Mesodermal cell (in vitro differentiated cells): Measurements from ENCODE around the gene ANO3.

Experiments used
- H3K27ac ChIP-seq: 2 replicates; pipeline ENCODE4 v1.7.0; 2013; ENCODE audit warnings: mild to moderate bottlenecking, low read depth, low read length, moderate library complexity; ENCODE audit not compliant: severe bottlenecking
- H3K36me3 ChIP-seq: 2 replicates; pipeline ENCODE4 v1.7.1; 2013; ENCODE audit warnings: mild to moderate bottlenecking, low read length, moderate library complexity; ENCODE audit not compliant: control insufficient read depth, insufficient read depth
- H3K4me1 ChIP-seq: one replicate; pipeline ENCODE4 v1.7.1; 2013; ENCODE audit warnings: mild to moderate bottlenecking, low read length; ENCODE audit not compliant: insufficient read depth, control insufficient read depth, poor library complexity, severe bottlenecking
- H3K4me3 ChIP-seq: 2 replicates; pipeline ENCODE4 v1.7.0; 2013; ENCODE audit warnings: low read length, control low read depth, mild to moderate bottlenecking; ENCODE audit not compliant: insufficient read depth, poor library complexity, severe bottlenecking; ENCODE audit errors: extremely low read depth
- H3K9me3 ChIP-seq: 2 replicates; pipeline ENCODE4 v1.7.1; 2013; ENCODE audit warnings: mild to moderate bottlenecking, low read length, moderate library complexity; ENCODE audit not compliant: control insufficient read depth
- WGBS, 2 experiments: methylation state at CpG; one replicate each; pipeline ENCODE4 v1.1.5; 2013; ENCODE audit warnings: missing lambda C conversion rate in 2 of 2; ENCODE audit not compliant: insufficient coverage in 2 of 2; 5-methylcytosine and 5-hydroxymethylcytosine counted together

The ANO3 gene

GRCh38 chr11:26665036-26665435 lies 333.1 kb downstream of the ANO3 start:
- H3K9me3 ChIP-seq = no peaks in the 10 kb centered on the region
- WGBS, 2 experiments = no CpG with 5 or more reads among the region's 2 CpGs
- no peaks in the 10 kb centered on the region for H3K4me1 ChIP-seq
- no peak overlapping the region for H3K4me3 ChIP-seq
- H3K36me3 ChIP-seq = no peaks in the 10 kb centered on the region
- H3K27ac ChIP-seq = no peak overlapping the region

- Histone ChIP-seq H3K36me3 (no peaks in the 10 kb centered on the region), H3K27ac (no peak overlapping the region), H3K4me3 (no peak overlapping the region), H3K9me3 (no peaks in the 10 kb centered on the region), H3K4me1 (no peaks in the 10 kb centered on the region)
- no CpG with 5 or more reads among the region's 1 CpG for WGBS, 2 experiments
These were observed 334.0 kb downstream of the ANO3 start for GRCh38 chr11:26665946-26666345.

GRCh38 chr11:26675233-26675928 lies 343.5 kb downstream of the ANO3 start:
- Histone ChIP-seq H3K4me1 (no peaks in the 10 kb centered on the region), H3K27ac (no peak overlapping the region), H3K4me3 (no peak overlapping the region), H3K9me3 (no peaks in the 10 kb centered on the region), H3K36me3 (no peaks in the 10 kb centered on the region)
- WGBS, 2 experiments = 76 to 78% methylated on average over 1 to 2 of the region's 2 CpGs

- no CpG with 5 or more reads among the region's 2 CpGs for WGBS, 2 experiments
- H3K4me3 ChIP-seq = no peak overlapping the region
- H3K27ac ChIP-seq = no peak overlapping the region
- H3K9me3 ChIP-seq = no peaks in the 10 kb centered on the region
- H3K36me3 ChIP-seq = no peaks in the 10 kb centered on the region
- no peaks in the 10 kb centered on the region for H3K4me1 ChIP-seq
These were observed 344.7 kb downstream of the ANO3 start for GRCh38 chr11:26676641-26677040.

- Histone ChIP-seq H3K4me1 (no peaks in the 10 kb centered on the region), H3K27ac (no peak overlapping the region), H3K36me3 (no peaks in the 10 kb centered on the region), H3K9me3 (no peaks in the 10 kb centered on the region), H3K4me3 (no peak overlapping the region)
These were observed 345.6 kb downstream of the ANO3 start for GRCh38 chr11:26677566-26677965.

- no peak overlapping the region for H3K4me3 ChIP-seq
- no peaks in the 10 kb centered on the region for H3K36me3 ChIP-seq
- WGBS, 2 experiments = no CpG with 5 or more reads among the region's 1 CpG
- H3K9me3 ChIP-seq = no peaks in the 10 kb centered on the region
- no peaks in the 10 kb centered on the region for H3K4me1 ChIP-seq
- H3K27ac ChIP-seq = no peak overlapping the region
These were observed 355.4 kb downstream of the ANO3 start for GRCh38 chr11:26687351-26687750.

GRCh38 chr11:26688701-26689100 lies 356.8 kb downstream of the ANO3 start:
- 100% methylated on average over 2 to 3 of the region's 4 CpGs for WGBS, 2 experiments

GRCh38 chr11:26696330-26696729 lies 364.4 kb downstream of the ANO3 start:
- Histone ChIP-seq H3K36me3 (no peaks in the 10 kb centered on the region), H3K27ac (no peak overlapping the region), H3K9me3 (no peaks in the 10 kb centered on the region), H3K4me1 (peaks cover 11% of the 10 kb centered on the region), H3K4me3 (no peak overlapping the region)
- WGBS, 2 experiments = no CpG with 5 or more reads among the region's 3 CpGs

More at GRCh38 chr11:26688701-26689100, 356.8 kb downstream of the ANO3 start:
- Histone ChIP-seq H3K36me3 (no peaks in the 10 kb centered on the region), H3K9me3 (no peaks in the 10 kb centered on the region), H3K27ac (no peak overlapping the region), H3K4me3 (no peak overlapping the region), H3K4me1 (no peaks in the 10 kb centered on the region)

- no peak overlapping the region for H3K27ac ChIP-seq
- WGBS, 2 experiments = no CpG with 5 or more reads among the region's 2 CpGs
- no peaks in the 10 kb centered on the region for H3K36me3 ChIP-seq
- no peak overlapping the region for H3K4me3 ChIP-seq
- H3K9me3 ChIP-seq = no peaks in the 10 kb centered on the region
- H3K4me1 ChIP-seq = peaks cover 11% of the 10 kb centered on the region
These were observed 366.3 kb downstream of the ANO3 start for GRCh38 chr11:26698224-26698623.

GRCh38 chr11:26700574-26701235 lies 368.8 kb downstream of the ANO3 start:
- WGBS, 2 experiments = 33% methylated on average over 1 of the region's 3 CpGs; no CpG with 5 or more reads in 1 of the 2 experiments
- no peaks in the 10 kb centered on the region for H3K9me3 ChIP-seq
- no peaks in the 10 kb centered on the region for H3K36me3 ChIP-seq
- H3K27ac ChIP-seq = peak overlapping the region; percentile 54
- peaks cover 11% of the 10 kb centered on the region for H3K4me1 ChIP-seq
- no peak overlapping the region for H3K4me3 ChIP-seq

GRCh38 chr11:26702406-26702805 lies 370.5 kb downstream of the ANO3 start:
- H3K4me1 ChIP-seq = peaks cover 11% of the 10 kb centered on the region
- no peak overlapping the region for H3K27ac ChIP-seq
- H3K9me3 ChIP-seq = no peaks in the 10 kb centered on the region
- no peaks in the 10 kb centered on the region for H3K36me3 ChIP-seq
- no peak overlapping the region for H3K4me3 ChIP-seq
